Measurements from ENCODE around the gene RASSF3. TPM values are rescaled to one million over a fixed set of nuclear protein-coding genes. Genes with fewer than 3 reads are reported as not detected.
A peak's percentile ranks its signal among the peaks of the same experiment; 100 is the strongest.

Gene RASSF3
- total RNA-seq, 1 donor from 2014 or later = 29.5 TPM

DNA sequence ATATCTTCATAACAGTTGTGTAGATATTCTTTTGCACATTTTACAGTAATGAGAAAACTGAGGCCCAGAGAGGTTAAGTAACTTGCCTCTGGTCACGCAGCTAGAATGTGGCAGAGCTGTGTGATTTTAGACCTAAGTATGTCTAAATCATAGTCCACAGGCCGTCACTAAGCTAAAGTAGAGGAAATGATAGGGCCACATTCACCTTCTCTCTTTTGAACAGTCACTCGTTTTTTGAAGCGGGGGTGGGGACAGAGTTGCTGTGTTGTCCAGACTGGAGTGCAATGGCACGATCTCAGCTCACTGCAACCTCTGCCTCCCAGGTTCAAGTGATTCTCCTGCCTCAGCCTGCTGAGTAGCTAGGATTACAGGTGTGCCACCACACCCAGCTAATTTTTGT, 68.5 kb downstream of the RASSF3 start:
- intact Hi-C loops (cut with DNase I) = no loop called here
- Histone ChIP-seq H3K27ac (peak overlapping the region; percentile 73), H3K27me3 (no peaks in the 10 kb centered on the region), H3K4me1 (peaks cover 78% of the 10 kb centered on the region), H3K36me3 (no peaks in the 10 kb centered on the region), H3K9me3 (no peaks in the 10 kb centered on the region), H3K4me3 (no peak overlapping the region)
- no peak for DNase-seq (ENCODE audit: extremely low spot score in 2 of 2)
- no peak for TF ChIP-seq POLR2AphosphoS5 (IDR thresholded peaks at IDR 0.05; ENCODE audit: insufficient read depth in 1 of 2, low read depth in 1 of 2)

DNA sequence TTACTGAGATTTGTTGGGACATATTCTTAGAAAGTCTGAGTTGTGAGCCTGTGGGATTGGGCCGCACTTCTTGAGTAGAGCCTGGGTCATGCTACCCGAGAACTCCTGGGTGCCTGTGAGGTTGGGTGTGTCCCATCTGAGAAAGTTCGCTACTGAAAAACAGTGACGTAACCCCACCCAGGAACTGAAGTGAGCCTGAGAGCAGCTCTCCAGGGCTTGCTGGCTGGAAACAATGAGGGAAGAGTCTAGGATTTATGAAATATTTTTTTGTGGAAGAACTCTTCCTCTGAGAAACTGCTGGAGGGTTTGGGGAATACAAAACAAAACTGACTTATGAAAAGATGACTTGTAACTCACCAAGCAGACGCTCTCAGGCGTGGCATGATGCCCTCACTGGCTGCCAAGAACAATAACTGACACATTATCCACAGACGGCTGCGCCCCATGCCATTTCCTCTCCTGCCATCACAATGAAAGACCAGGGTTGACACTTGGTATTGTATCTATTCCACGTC, 69.2 kb downstream of the RASSF3 start:
- Histone ChIP-seq H3K27ac (peak overlapping the region; percentile 73), H3K27me3 (no peaks in the 10 kb centered on the region), H3K36me3 (no peaks in the 10 kb centered on the region), H3K4me1 (peaks cover 73% of the 10 kb centered on the region), H3K9me3 (no peaks in the 10 kb centered on the region), H3K4me3 (peak overlapping the region in 1 of 2 donors; percentile 8)
- intact Hi-C loops (cut with DNase I) = loop anchor here (5.0 to 10.0 kb wide), 2 partner anchors 65 to 117 kb away; partner anchors contain the start of gene RASSF3
- TF ChIP-seq POLR2A (IDR thresholded peaks at IDR 0.05) (no peak), POLR2AphosphoS5 (IDR thresholded peaks at IDR 0.05; ENCODE audit: insufficient read depth in 1 of 2, low read depth in 1 of 2) (peak in 1 of 2 donors; percentile 51)
- TF ChIP-seq, protein P1, sequence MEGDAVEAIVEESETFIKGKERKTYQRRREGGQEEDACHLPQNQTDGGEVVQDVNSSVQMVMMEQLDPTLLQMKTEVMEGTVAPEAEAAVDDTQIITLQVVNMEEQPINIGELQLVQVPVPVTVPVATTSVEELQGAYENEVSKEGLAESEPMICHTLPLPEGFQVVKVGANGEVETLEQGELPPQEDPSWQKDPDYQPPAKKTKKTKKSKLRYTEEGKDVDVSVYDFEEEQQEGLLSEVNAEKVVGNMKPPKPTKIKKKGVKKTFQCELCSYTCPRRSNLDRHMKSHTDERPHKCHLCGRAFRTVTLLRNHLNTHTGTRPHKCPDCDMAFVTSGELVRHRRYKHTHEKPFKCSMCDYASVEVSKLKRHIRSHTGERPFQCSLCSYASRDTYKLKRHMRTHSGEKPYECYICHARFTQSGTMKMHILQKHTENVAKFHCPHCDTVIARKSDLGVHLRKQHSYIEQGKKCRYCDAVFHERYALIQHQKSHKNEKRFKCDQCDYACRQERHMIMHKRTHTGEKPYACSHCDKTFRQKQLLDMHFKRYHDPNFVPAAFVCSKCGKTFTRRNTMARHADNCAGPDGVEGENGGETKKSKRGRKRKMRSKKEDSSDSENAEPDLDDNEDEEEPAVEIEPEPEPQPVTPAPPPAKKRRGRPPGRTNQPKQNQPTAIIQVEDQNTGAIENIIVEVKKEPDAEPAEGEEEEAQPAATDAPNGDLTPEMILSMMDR (IDR thresholded peaks at IDR 0.05) = no peak
- DNase-seq (ENCODE audit: extremely low spot score in 2 of 2) = no peak

DNA sequence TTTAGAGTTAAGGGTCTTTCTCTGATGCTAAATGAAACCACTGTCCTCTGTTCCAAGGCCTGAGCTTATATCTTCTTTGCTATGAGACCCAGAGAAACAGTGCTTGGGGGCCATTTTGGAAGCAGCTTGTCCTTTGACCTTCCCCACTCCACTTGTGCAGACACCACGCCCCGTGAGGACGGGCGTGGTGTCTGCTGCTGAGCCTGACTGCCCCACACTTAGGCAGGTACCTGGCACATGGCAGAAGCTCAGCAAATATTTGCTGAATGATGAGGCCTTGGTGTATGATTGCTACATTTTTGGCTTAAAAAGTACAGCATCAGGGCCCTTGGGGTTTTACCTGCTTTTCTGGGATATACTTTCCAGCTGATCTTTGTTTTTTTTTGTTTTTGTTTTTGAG, 69.9 kb downstream of the RASSF3 start:
- no peak for DNase-seq (ENCODE audit: extremely low spot score in 2 of 2)
- Histone ChIP-seq H3K27me3 (no peaks in the 10 kb centered on the region), H3K9me3 (no peaks in the 10 kb centered on the region), H3K36me3 (peaks cover 0 to 2% of the 10 kb centered on the region in 2 donors), H3K4me1 (peaks cover 67% of the 10 kb centered on the region), H3K4me3 (peak overlapping the region in 1 of 2 donors; percentile 8), H3K27ac (peak overlapping the region; percentile 73)
- intact Hi-C loops (cut with DNase I) = loop anchor here (5.0 to 10.0 kb wide), 2 partner anchors 65 to 118 kb away; partner anchors contain the start of gene RASSF3
- TF ChIP-seq POLR2AphosphoS5 (IDR thresholded peaks at IDR 0.05; ENCODE audit: insufficient read depth in 1 of 2, low read depth in 1 of 2) (no peak), POLR2A (IDR thresholded peaks at IDR 0.05) (no peak)
- TF ChIP-seq, protein P1 (IDR thresholded peaks at IDR 0.05) = no peak

DNA sequence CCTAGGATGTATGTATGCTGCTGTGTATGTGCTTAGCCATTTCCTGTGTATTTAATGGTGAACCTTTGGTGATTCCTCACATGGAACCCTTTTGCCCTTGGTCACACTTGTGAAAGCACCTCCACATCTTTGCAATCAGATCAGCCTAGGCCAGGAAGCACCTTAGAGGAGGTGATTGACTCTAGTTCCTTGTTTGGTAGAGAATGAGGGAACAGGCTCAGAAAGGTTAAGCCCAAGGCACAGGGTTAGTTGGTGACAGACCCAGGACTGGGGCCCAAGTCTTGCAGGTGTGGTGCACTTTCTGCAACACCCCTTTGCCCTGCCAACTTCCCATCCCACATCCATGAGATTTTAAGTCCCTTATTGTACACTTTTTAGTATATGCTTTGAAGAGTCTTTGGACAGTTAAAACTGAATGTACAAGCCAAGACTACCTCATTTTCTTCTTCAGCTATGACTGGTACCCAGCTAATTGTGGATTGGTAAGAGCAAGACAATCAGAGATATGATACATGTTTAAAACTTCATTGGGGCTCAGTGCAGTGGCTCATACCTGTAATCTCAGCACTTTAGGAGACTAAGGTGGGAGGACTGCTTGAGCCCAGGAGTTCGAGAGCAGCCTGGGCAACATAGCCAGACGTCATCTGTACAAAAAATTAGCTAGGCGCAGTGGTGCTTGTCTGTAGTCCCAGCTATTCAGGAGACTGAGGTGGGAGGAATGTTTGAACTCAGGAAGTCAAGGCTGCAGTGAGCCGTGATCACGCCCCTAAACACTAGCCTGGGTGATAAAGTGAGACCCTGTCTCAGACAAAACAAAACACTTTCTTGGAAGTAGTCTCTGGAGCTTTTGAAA, 71.1 kb downstream of the RASSF3 start:
- no peaks in the 10 kb centered on the region for H3K27me3 ChIP-seq
- DNase-seq (ENCODE audit: extremely low spot score in 2 of 2) = no peak
- intact Hi-C loops (cut with DNase I) = loop anchor here (5.0 to 10.0 kb wide), 2 partner anchors 67 to 119 kb away; partner anchors contain the start of gene RASSF3
- H3K36me3 ChIP-seq = peaks cover 0 to 12% of the 10 kb centered on the region in 2 donors
- H3K9me3 ChIP-seq = no peaks in the 10 kb centered on the region
- no peak for TF ChIP-seq POLR2A (IDR thresholded peaks at IDR 0.05)
- TF ChIP-seq, protein P1 (IDR thresholded peaks at IDR 0.05) = no peak
- no peak for TF ChIP-seq POLR2AphosphoS5 (IDR thresholded peaks at IDR 0.05; ENCODE audit: insufficient read depth in 1 of 2, low read depth in 1 of 2)
- no peak overlapping the region for H3K4me3 ChIP-seq
- H3K4me1 ChIP-seq = peaks cover 56% of the 10 kb centered on the region
- peak overlapping the region; percentile 73 for H3K27ac ChIP-seq

DNA sequence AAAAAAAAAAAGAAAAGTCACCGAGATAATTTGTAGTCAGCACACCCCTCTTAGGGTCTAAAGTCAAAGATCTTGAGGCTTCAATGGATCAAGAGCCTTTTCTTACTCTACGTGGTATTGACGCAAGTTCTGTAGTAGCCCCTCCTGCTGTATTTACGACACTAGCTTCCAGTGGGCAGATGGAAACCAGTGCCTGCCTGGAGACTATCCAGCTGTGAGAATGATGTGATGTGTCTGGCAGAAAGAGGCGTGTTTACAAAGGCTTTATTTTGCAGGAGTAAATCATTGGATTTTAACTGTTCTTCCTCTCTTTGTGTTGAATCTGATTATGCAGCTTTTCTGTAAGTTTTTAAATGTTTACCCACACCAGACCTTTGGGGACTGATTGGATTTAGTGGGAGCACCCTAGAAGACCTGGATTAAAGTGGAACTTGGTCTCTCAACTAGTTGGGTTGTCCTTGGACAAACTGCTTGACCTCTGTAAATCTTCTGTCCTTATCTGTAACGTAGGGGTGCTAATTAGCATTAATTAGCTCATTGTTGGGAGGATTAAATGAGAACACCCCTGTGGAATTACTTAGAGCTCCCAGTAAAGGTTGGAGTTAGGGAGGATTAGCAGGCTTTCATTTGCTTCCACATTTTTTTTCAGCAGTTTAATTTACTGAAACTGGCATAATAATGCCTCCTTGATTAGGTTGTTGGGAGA, 72.4 kb downstream of the RASSF3 start:
- H3K27ac ChIP-seq = peak overlapping the region; percentile 73
- H3K4me3 ChIP-seq = no peak overlapping the region
- peaks cover 55% of the 10 kb centered on the region for H3K4me1 ChIP-seq
- TF ChIP-seq POLR2AphosphoS5 (IDR thresholded peaks at IDR 0.05; ENCODE audit: insufficient read depth in 1 of 2, low read depth in 1 of 2) = peak; percentile 18 to 49
- TF ChIP-seq, protein P1 (IDR thresholded peaks at IDR 0.05) = no peak
- DNase-seq (ENCODE audit: extremely low spot score in 2 of 2) = no peak
- H3K27me3 ChIP-seq = no peaks in the 10 kb centered on the region
- H3K36me3 ChIP-seq = peaks cover 0 to 18% of the 10 kb centered on the region in 2 donors
- intact Hi-C loops (cut with DNase I) = loop anchor here (5.0 to 10.0 kb wide), 2 partner anchors 68 to 120 kb away; partner anchors contain the start of gene RASSF3
- no peaks in the 10 kb centered on the region for H3K9me3 ChIP-seq
